Stimulated activated CD8-positive, alpha-beta memory T cell treated with anti-CD3 and anti-CD28 coated beads, Interleukin-15, amount 100 ng/mL, for 4 hours (primary cell): Measurements from ENCODE around the gene PHAF1.

Experiments used
- DNase-seq, 2 donors: peaks; one replicate each; pipeline ENCODE4 v3.0.0-alpha.2; 2020; ENCODE audit warnings: low read depth in 2 of 2

Gene PHAF1

GRCh38 chr16:67109407-67110135 lies at the start of gene PHAF1:
TSS of gene PHAF1 (plus strand) at chr16:67109941. CDS start at chr16:67110176, 235 bp downstream.
- peak; percentile 90 to 94 for DNase-seq

GRCh38 chr16:67063008-67063407 lies 46.7 kb upstream of the PHAF1 start:
- no peak for DNase-seq

GRCh38 chr16:67068212-67068753 lies 41.5 kb upstream of the PHAF1 start:
- no peak for DNase-seq

GRCh38 chr16:67071476-67072048 lies 38.2 kb upstream of the PHAF1 start:
- no peak for DNase-seq

- no peak for DNase-seq
Observed at GRCh38 chr16:67075331-67075730, 34.4 kb upstream of the PHAF1 start.

- DNase-seq: no peak
Observed at GRCh38 chr16:67077871-67078270, 31.9 kb upstream of the PHAF1 start.

- no peak for DNase-seq
Observed at GRCh38 chr16:67082100-67082499, 27.6 kb upstream of the PHAF1 start.

- DNase-seq: no peak
Observed at GRCh38 chr16:67082891-67083290, 26.9 kb upstream of the PHAF1 start.

GRCh38 chr16:67084345-67085028 lies 25.3 kb upstream of the PHAF1 start:
- DNase-seq: no peak

GRCh38 chr16:67086822-67087221 lies 22.9 kb upstream of the PHAF1 start:
- no peak for DNase-seq

- DNase-seq: no peak
Observed at GRCh38 chr16:67087291-67087690, 22.4 kb upstream of the PHAF1 start.

- DNase-seq: no peak
Observed at GRCh38 chr16:67087803-67088202, 21.9 kb upstream of the PHAF1 start.

- DNase-seq: no peak
Observed at GRCh38 chr16:67088551-67088950, 21.2 kb upstream of the PHAF1 start.

- no peak for DNase-seq
Observed at GRCh38 chr16:67089101-67089500, 20.6 kb upstream of the PHAF1 start.

- no peak for DNase-seq
Observed at GRCh38 chr16:67091906-67092566, 17.7 kb upstream of the PHAF1 start.

- no peak for DNase-seq
Observed at GRCh38 chr16:67093098-67093726, 16.5 kb upstream of the PHAF1 start.

- no peak for DNase-seq
Observed at GRCh38 chr16:67098599-67098998, 11.1 kb upstream of the PHAF1 start.

GRCh38 chr16:67100569-67101310 lies 9.0 kb upstream of the PHAF1 start:
- DNase-seq: no peak

GRCh38 chr16:67101311-67102082 lies 8.2 kb upstream of the PHAF1 start:
- no peak for DNase-seq

- DNase-seq: no peak
Observed at GRCh38 chr16:67104061-67104460, 5.7 kb upstream of the PHAF1 start.
